AG08396 (cell line): ENCODE data around the gene PUS1.

ENCODE experiments used
- DNase-seq: peaks from one replicate; pipeline ENCODE4 v3.0.0; 2012; ENCODE audit warnings: low spot score, mixed read lengths

PUS1 gene

DNA sequence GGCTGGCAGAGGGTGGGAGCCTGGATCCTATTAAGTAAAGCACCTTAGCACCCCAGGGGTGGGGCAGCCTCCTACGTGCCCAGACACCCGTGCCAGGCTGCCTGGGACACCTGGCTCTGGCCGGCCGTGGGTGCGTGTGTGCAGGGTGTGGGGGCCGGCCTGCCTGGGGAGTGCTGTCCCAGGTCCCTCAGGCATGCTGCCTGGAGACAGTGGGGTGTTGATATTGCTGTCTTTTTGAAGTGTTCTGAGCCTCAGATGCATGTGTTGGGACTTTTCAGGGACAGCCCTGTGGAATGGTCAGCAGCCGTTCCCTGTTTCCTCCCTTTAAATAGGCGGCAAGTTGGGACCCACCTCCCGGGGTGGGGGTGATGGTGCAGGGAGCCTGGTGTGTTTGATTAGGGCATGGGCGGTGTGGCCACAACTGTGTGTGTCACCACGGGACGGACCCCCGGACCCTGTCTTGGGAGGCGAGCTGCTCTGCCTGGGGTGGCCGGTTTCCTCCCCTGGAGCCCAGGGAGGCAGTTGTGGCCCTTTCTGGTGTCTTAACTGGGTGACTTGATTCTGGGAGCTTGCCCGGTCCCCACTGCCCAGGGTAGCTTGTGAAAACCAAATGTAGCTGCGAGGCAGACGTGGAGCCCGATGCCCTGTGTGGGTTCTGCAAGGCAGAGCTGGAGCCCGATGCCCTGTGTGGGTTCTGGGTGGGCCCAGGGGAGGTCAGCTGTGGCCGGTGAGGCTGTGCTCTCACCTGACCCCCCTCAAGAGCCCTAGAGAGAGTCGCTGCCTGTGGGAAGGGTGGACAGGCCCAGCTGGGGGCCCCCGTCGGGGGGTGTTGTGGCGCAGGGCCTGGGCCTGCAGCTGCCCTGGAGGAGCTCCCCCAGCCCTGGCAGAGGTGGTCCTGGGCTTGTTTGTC, 26.5 kb upstream of the PUS1 start:
- no peak for DNase-seq

DNA sequence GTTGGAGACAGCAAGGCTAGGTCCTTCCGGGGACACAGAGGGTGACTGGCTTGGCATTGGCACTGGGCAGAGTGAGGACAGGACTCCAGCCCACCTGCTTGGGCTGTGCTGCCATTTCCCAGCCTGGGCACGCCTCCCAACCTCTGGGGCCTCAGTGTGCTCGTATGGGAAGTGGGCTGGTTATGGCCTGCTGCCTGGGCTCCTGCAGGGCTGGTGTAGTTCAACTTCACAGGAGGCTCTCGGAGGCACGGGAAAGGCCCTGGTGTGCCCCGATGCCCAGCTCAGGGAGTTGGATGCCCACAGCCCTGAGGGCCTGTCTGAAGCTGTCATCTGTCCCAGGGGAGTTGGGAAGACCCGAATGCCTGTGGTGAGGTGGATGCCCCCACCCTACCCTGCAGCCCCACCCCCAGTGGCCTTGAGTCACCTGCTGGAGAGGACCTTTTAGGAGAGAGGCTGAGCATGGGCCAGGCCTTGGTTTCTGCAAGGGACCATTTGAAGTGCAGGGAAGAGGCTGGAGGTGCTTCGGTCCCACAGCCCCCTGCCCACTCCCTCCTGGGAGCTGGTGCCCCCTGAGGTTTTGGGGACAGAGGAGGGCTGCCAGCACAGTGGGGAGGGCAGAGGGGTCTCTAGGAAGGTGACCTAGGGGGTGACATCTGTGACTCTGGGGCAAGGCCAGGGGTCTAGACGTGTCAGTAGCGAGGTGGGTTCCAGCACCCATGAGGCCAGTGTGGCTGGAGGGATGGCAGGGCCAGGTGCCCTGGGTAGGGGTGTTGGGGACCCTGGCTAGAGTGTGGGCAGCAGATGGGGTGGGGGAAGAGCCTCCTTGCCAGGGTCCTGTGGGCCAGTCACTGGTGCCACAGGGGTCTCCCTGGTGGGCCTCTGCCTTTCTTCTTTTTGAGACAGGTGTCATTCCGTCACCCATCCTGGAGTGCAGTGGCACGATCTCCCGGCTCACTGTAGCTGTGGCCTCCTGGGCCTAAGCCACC, 25.5 kb upstream of the PUS1 start:
- no peak for DNase-seq

GRCh38 chr12:131904346-131904745, 24.7 kb upstream of the PUS1 start:
- DNase-seq: no peak

- DNase-seq: no peak
Observed at GRCh38 chr12:131905081-131905629, 23.9 kb upstream of the PUS1 start.

DNA sequence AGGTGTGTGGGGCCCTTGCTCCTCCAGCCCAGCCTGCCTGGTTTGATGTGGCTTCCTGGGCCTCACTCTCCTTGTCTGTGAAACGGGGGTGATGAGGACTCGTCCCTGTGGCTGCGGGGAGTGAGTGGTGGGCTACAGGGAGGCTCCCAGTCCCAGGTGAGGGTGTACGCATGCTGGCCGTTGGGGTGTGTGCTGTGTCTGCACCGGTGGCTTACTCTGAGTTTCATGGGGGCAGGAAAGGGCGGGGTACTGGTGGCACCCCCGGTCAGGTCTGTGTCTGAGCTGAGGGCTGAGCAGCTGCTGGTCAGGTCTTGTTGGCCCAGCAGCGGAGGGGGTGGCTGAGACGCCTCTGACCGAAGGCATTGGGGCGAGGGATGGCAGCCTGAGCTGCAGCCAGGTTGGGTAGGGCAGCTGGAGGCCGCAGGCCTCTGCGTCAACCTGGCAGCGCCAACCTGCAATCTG, 23.4 kb upstream of the PUS1 start:
- DNase-seq: no peak

GRCh38 chr12:131907379-131908091, 21.5 kb upstream of the PUS1 start:
- DNase-seq: no peak

DNA sequence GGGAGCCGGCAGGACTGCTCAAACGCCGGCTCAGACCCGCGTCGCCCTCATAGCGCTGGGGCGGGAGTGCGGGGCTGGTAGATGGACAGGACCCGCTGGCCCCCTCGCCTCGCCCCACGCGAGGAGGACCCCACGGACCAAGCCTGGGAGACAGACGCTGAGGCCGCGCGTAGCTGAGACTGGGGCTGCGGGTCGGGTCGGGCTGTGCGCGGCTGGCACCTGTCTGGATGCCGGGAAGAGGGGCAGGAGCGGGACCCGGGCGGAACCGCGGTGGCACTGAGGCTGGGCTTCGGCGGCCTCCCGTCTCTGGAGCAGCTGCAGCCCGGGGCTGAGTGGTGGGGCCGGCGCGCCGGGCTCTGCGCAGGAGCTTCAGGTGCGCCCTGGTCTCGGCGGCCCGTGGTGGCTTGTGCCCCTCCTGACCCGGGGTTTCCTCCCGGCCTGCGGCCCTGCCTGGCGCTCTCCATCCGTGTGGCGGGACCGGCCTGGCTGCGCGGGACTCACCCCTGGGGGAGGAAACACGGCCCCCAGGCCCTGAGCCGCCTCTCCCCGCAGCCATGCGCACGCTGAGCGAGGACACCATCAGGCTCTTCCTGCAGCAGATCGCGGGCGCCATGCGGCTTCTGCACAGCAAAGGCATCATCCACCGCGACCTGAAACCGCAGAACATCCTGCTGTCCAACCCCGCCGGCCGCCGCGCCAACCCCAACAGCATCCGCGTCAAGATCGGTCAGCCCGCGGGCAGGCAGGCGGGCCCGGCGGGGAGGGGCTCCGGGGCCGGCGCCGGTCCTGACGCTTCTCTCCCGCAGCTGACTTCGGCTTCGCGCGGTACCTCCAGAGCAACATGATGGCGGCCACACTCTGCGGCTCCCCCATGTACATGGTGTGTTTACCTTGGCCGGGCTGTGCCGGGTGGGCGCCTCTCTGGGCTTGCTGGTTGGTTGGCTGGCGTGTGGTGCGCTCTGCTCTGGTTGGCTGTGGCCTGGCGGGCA, 20.7 kb upstream of the PUS1 start:
- no peak for DNase-seq

DNA sequence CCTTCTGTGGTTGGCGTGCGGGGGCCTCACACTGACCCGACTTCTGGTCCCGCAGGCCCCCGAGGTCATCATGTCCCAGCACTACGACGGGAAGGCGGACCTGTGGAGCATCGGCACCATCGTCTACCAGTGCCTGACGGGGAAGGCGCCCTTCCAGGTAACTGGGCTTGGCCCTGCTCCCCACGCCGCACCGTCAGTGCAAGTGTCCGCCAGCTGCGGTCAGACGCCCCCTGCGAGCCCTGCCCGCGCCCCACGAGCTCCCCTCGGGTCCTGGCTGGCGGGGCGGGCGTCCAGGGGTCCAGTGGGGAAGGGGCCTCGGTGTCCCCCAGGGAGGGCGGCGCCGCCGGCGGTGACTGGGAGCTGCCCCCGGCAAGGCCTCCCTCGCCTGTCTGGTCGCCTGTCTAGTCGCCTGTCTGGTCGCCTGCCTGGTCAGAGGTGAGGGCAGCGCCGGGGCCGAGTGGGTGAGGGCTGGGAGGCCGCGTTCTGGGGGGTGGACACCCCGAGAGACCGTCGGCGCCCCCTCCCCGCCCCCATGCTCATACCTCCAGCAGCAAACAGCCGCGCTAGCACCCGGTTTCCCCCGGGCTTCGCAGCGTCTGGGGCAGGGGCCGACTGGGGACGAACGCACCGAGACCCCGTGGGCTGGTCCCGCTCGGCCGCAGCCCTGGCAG, 19.9 kb upstream of the PUS1 start:
- DNase-seq: no peak

DNA sequence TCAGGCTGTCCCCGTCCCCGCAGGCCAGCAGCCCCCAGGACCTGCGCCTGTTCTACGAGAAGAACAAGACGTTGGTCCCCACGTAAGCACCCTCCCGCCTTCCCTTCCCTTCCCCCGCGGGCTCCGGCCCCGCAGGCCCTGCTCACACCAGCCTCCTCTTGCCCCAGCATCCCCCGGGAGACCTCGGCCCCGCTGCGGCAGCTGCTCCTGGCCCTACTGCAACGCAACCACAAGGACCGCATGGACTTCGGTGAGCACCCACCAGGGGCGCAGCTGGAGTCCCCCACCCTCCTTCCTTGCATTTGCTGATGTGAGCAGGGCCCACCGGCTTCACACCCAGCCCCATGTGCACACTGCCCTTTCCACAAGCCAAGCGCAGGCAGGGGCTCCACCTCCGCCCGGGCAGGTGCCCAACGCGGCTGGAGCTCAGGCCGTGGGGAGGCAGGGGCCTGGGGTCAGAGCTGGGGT, 19.3 kb upstream of the PUS1 start:
- no peak for DNase-seq

DNA sequence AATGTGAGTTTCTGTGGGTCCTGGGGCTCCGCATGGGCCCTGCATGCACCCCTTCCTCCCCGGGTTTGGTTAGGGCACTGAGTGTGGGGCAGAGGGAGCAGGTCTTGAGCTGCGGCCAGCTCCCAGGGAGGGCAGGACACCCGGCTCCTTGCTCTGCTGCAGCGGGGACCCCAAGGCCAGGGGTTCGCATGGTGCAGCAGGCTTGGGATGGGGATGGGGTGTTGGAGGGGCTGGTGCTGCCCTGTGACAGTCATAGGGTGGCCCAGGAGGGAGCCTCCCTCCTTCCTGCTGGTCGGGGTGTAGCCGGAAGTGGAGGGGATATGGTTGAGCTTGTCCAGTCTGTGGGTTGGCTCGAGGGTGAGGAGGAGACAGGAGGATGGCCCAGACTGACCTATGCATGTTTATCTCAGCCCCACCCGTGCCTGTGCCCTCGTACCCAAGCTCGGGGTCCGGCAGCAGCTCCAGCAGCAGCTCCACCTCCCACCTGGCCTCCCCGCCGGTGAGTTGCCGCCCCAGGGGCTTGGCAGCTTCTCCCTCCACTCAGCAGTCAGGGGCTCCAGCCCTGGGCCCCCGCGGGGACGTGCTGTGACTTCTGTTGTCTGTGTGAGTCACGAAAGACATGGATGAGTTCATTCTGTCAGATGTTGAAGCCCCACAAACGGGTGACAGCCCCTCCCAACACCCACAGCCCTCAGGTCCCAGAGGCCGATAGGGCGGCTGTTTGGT, 18.6 kb upstream of the PUS1 start:
- DNase-seq: no peak

DNA sequence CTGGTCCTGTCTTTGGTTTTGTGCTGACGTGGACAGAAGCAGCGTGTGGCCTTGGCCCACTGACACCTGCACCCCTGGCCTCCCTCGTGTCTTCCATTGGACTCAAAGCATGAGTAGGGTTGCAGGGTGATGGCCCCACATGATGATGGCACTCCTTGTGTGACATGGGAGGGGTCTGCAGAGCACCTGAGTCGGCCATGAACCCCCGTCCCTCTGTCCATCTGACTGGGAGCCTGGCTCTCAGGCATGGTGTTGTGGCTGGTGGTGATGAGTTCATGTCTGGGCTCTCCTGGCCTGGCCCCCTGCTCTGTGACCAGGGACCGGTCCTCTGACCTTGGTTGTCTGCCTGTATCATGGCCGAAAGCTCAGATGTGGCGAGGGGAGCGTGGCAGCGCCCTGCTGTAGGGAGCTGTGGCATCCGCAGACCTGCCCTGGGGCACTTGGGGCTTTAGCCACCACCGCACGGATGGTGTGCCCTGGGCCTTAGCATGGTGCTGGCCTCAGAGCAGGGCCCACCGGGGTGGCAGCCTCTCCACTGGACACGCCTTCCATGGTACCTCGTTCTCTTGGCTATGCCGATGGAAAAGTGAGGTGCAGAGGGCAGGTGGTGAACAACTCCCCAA, 17.9 kb upstream of the PUS1 start:
- DNase-seq: no peak

DNA sequence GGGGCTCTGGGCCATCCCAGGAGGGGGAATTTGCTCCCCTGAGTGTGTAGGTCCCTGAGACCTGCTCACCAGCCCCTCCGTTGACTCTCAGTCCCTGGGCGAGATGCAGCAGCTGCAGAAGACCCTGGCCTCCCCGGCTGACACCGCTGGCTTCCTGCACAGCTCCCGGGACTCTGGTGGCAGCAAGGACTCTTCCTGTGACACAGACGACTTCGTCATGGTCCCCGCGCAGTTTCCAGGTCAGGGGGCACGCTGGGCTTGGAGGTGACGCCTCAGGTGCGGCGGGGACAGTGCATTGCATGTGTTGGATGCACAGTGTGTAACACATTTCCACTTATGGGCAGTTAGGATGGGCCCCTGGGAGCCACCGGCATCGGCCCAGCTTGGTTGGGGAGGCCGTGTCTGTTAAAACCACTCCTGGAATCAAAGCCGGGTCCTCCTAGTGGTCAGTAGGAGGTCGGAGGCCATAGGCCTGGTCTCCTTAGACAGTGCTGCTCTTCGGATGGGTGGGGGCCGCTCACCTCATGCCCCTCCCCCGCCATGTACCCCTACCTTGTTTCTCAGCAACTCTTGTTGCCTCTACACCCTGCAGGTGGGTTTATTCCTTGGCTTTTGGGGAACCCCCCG, 17.1 kb upstream of the PUS1 start:
- no peak for DNase-seq

GRCh38 chr12:131912518-131913274, 16.4 kb upstream of the PUS1 start:
- peak; percentile 94 for DNase-seq

- DNase-seq: no peak
Observed at GRCh38 chr12:131913666-131914065, 15.4 kb upstream of the PUS1 start.

DNA sequence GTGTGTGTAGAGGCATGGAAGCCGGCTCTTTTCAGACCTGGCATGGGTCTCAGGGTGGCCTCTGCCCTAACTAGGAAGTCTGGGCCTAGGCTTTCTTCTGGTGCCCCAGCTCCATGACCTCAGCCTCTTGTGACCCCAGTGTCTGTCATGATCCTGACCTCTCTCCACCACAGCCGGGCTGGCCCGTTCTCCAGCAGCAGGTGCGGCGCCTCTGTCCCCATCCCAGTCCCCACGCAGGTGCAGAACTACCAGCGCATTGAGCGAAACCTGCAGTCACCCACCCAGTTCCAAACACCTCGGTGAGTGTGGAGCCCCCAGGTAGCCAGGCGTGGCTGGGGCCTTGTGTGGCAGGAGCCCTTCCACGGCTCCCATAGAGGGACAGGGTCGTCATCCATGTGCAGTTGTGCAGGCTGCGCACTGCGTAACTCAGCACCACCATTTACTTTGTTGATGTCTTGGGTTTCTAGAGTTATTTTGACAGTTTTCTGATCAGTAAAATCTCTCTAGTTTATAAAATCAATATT, 14.8 kb upstream of the PUS1 start:
- no peak for DNase-seq

- DNase-seq: no peak
Observed at GRCh38 chr12:131915000-131915689, 13.9 kb upstream of the PUS1 start.

DNA sequence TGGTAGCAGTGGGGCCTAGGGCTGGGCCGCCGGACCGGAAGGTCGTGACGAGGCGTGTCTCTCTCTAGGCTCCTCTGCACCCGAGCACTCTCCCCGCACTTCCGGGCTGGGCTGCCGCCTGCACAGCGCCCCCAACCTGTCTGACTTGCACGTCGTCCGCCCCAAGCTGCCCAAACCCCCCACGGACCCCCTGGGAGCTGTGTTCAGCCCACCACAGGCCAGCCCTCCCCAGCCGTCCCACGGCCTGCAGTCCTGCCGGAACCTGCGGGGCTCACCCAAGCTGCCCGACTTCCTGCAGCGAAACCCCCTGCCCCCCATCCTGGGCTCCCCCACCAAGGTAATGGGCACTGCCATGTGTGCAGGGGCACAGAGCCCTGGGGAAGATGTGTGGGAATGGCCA, 13.3 kb upstream of the PUS1 start:
- no peak for DNase-seq
